ENCODE data around the gene RAB40C.
A peak's percentile ranks its signal among the peaks of the same experiment; 100 is the strongest.

The RAB40C gene

GRCh38 chr16:630249-630814, 40.5 kb downstream of the RAB40C start:
- DNase-seq (ENCODE audit: low read depth in 2 of 2), result no peak

- no peak for DNase-seq (ENCODE audit: low read depth in 2 of 2)
These were observed 41.0 kb downstream of the RAB40C start, which contains the start of gene WFIKKN1 for GRCh38 chr16:630815-631405. TSS of gene WFIKKN1 (plus strand) at chr16:630985. CDS start at chr16:631254, 269 bp downstream.

GRCh38 chr16:631808-632358, 42.0 kb downstream of the RAB40C start:
- no peak for DNase-seq (ENCODE audit: low read depth in 2 of 2)

GRCh38 chr16:632486-633335, 42.8 kb downstream of the RAB40C start:
- DNase-seq (ENCODE audit: low read depth in 2 of 2), result no peak

- DNase-seq (ENCODE audit: low read depth in 2 of 2), result no peak
These were observed 43.6 kb downstream of the RAB40C start for GRCh38 chr16:633336-634050.

- DNase-seq (ENCODE audit: low read depth in 2 of 2), result no peak
These were observed 44.3 kb downstream of the RAB40C start for GRCh38 chr16:634051-634670.

GRCh38 chr16:634996-635395, 45.1 kb downstream of the RAB40C start:
- DNase-seq (ENCODE audit: low read depth in 2 of 2), result no peak

GRCh38 chr16:635573-636205, 45.8 kb downstream of the RAB40C start:
- no peak for DNase-seq (ENCODE audit: low read depth in 2 of 2)

GRCh38 chr16:636206-637080, 46.6 kb downstream of the RAB40C start, which contains the start of gene METTL26:
TSS of gene METTL26 (minus strand) at chr16:636305. CDS start at chr16:636290, 15 bp downstream.
- DNase-seq (ENCODE audit: low read depth in 2 of 2), result peak; percentile 78 to 84

- peak; percentile 74 to 84 for DNase-seq (ENCODE audit: low read depth in 2 of 2)
These were observed 47.5 kb downstream of the RAB40C start for GRCh38 chr16:637081-638018.

GRCh38 chr16:638034-638543, 48.2 kb downstream of the RAB40C start:
- no peak for DNase-seq (ENCODE audit: low read depth in 2 of 2)

- DNase-seq (ENCODE audit: low read depth in 2 of 2), result no peak
These were observed 49.0 kb downstream of the RAB40C start for GRCh38 chr16:638836-639235.

- DNase-seq (ENCODE audit: low read depth in 2 of 2), result no peak
These were observed 50.7 kb downstream of the RAB40C start for GRCh38 chr16:640614-641013.

- DNase-seq (ENCODE audit: low read depth in 2 of 2), result peak; percentile 18 to 29
These were observed 51.7 kb downstream of the RAB40C start, which contains the start of gene MCRIP2 for GRCh38 chr16:641326-642188. TSS of gene MCRIP2 (plus strand) at chr16:641828. CDS start at chr16:641992, 164 bp downstream.

GRCh38 chr16:642189-643049, 52.6 kb downstream of the RAB40C start:
- DNase-seq (ENCODE audit: low read depth in 2 of 2), result no peak

- DNase-seq (ENCODE audit: low read depth in 2 of 2), result no peak
These were observed 53.1 kb downstream of the RAB40C start for GRCh38 chr16:643050-643368.

- DNase-seq (ENCODE audit: low read depth in 2 of 2), result no peak
These were observed 54.7 kb downstream of the RAB40C start for GRCh38 chr16:644556-644955.

Measured in stimulated activated CD8-positive, alpha-beta memory T cell treated with anti-CD3 and anti-CD28 coated beads, Interleukin-2, amount 100 ng/mL, for 1 hour (primary cell).